HFF-Myc (cell line): ENCODE data around the gene NUPR1.

Experiments
- DNase-seq: peaks from one replicate; pipeline ENCODE4 v3.0.0-alpha.2; 2011; ENCODE audit warnings: low read depth; ENCODE audit errors: extremely low read depth
- H3K4me3 ChIP-seq: replicated peaks from 2 replicates; pipeline ENCODE4 v1.5.1; 2011; ENCODE audit warnings: low read depth, mild to moderate bottlenecking, control low read depth, low read length
- CTCF ChIP-seq: IDR thresholded peaks from 2 replicates; pipeline ENCODE4 v1.5.1; 2012; ENCODE audit warnings: mild to moderate bottlenecking, low read depth, low read length, control low read depth; ENCODE audit errors: missing control alignments

NUPR1 gene

GRCh38 chr16:28542646-28543045, 3.9 kb upstream of the NUPR1 start:
- H3K4me3 ChIP-seq = no peak overlapping the region
- no peak for DNase-seq
- no peak for TF ChIP-seq CTCF

- no peak overlapping the region for H3K4me3 ChIP-seq
- TF ChIP-seq CTCF = no peak
- no peak for DNase-seq
These were observed 1.6 kb upstream of the NUPR1 start for GRCh38 chr16:28540346-28540745.

DNA sequence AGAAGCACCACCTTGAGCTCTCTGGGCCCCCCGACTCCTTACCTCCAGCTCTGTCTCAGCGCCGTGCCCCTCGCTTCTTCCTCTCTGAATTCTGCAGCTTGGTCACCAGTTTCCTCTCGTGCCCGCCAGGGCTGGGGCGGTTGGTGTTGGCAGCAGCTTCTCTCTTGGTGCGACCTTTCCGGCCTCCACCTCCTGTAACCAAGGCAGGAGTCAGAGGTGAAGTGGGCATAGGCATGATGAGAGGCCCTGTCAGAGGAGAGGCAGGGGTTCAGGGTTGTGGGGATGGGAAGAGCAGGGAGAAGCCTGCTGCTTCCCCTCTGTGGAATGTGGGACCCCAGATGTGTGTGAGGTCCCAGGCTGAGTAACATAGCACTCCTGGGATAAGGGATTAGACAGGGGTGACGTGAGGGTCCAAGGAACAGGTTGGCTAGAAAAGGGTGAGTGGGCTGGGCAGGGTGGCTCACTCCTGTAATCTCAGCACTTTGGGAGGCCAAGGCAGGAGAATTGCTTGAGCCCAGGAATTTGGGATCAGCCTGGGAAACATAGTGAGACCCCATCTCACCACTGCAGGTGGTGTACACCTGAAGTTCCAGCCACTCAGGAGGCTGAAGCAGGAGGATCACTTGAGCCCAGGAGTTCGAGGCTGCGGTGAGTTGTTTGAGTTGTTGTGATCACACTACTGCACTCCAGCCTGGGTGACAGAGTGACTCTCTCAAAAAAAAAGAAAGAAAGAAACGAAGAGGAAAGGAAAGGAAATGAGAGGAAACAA, 626 bp downstream of the NUPR1 start:
- TF ChIP-seq CTCF = no peak
- no peak for DNase-seq
- H3K4me3 ChIP-seq = peak overlapping the region; percentile 32

- H3K4me3 ChIP-seq = peak overlapping the region; percentile 32
- DNase-seq = no peak
- TF ChIP-seq CTCF = no peak
These were observed 1.7 kb downstream of the NUPR1 start for GRCh38 chr16:28537076-28537475.

- H3K4me3 ChIP-seq = no peak overlapping the region
- DNase-seq = peak; percentile 31
- no peak for TF ChIP-seq CTCF
These were observed 4.0 kb downstream of the NUPR1 start for GRCh38 chr16:28534542-28535373.

- DNase-seq = no peak
- TF ChIP-seq CTCF = no peak
- H3K4me3 ChIP-seq = no peak overlapping the region
These were observed 5.7 kb downstream of the NUPR1 start for GRCh38 chr16:28532940-28533647.
